Effector memory CD4-positive, alpha-beta T cell (primary cell): ENCODE data around the gene MT1B.

ENCODE experiments used
- DNase-seq, 3 donors: peaks; one replicate each; pipeline ENCODE4 v3.0.0-alpha.2; 2020
- H3K27ac ChIP-seq: 2 replicates; pipeline ENCODE4 v1.7.0; 2013; ENCODE audit warnings: mild to moderate bottlenecking, low read length, moderate library complexity; ENCODE audit not compliant: insufficient read depth, poor library complexity, severe bottlenecking
- H3K27me3 ChIP-seq: replicated peaks from 2 replicates; pipeline ENCODE4 v1.7.0; 2013; ENCODE audit warnings: mild to moderate bottlenecking, low read length; ENCODE audit not compliant: insufficient read depth, control insufficient read depth, poor library complexity, severe bottlenecking
- H3K36me3 ChIP-seq: 2 replicates; pipeline ENCODE4 v1.7.0; 2013; ENCODE audit warnings: mild to moderate bottlenecking, low read length, moderate library complexity; ENCODE audit not compliant: control insufficient read depth, insufficient read depth
- H3K4me1 ChIP-seq: 2 replicates; pipeline ENCODE4 v1.7.0; 2013; ENCODE audit warnings: low read length, mild to moderate bottlenecking; ENCODE audit not compliant: control insufficient read depth, insufficient read depth, poor library complexity, severe bottlenecking
- H3K4me3 ChIP-seq: 2 replicates; pipeline ENCODE4 v1.7.0; 2013; ENCODE audit warnings: low read length, low read depth, mild to moderate bottlenecking; ENCODE audit not compliant: insufficient read depth, poor library complexity, severe bottlenecking
- H3K9me3 ChIP-seq: 2 replicates; pipeline ENCODE4 v1.7.0; 2013; ENCODE audit warnings: mild to moderate bottlenecking, low read length, moderate library complexity; ENCODE audit not compliant: control insufficient read depth

Gene MT1B

GRCh38 chr16:56635441-56635967, 16.2 kb upstream of the MT1B start:
- H3K9me3 ChIP-seq = no peaks in the 10 kb centered on the region
- peaks cover 28% of the 10 kb centered on the region for H3K4me1 ChIP-seq
- no peak overlapping the region for H3K27ac ChIP-seq
- no peaks in the 10 kb centered on the region for H3K36me3 ChIP-seq
- H3K4me3 ChIP-seq = no peak overlapping the region
- H3K27me3 ChIP-seq = peaks cover 73% of the 10 kb centered on the region
- no peak for DNase-seq

DNA sequence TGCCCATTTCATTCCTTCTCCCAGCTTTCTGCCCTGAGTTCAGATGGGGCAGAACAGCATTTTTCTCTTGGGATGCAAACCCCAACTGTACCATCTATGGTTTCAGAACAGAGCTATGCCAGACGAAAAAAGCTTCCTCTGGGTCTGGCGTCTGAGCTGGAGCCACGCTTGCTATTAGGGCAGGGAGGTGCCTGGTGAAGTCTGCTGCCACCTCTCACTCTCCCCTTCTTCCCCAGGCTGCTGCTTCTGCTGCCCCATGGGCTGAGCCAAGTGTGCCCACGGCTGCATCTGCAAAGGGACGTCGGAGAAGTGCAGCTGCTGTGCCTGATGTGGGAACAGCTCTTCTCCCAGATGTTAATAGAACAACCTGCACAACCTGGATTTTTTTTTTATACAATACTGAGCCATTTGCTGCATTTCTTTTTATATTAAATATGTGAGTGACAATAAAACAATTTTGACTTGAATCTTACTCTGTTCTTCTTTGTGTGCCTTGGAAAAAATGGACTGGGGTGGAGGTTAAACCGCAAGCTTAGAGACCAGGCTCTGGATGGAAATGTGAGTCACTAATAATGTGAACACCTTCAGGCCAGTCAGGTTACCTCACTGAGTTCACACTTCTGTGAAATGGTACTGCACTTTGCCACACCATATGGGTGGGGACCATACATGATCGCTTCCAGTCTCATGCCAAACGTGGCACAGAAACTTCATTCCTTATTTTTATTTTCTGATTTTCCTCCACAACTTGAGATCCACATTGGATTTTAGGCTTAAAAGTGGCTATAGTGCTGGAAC, 14.9 kb upstream of the MT1B start:
- H3K9me3 ChIP-seq = no peaks in the 10 kb centered on the region
- H3K36me3 ChIP-seq = no peaks in the 10 kb centered on the region
- no peak overlapping the region for H3K27ac ChIP-seq
- no peak for DNase-seq
- H3K27me3 ChIP-seq = peaks cover 62% of the 10 kb centered on the region
- no peak overlapping the region for H3K4me3 ChIP-seq
- peaks cover 27% of the 10 kb centered on the region for H3K4me1 ChIP-seq

- no peaks in the 10 kb centered on the region for H3K9me3 ChIP-seq
- peak within 1 kb of the TSS; percentile 13 for H3K4me3 ChIP-seq
- H3K27me3 ChIP-seq = peaks cover 49% of the 10 kb centered on the region
- peaks cover 23% of the 10 kb centered on the region for H3K4me1 ChIP-seq
- H3K27ac ChIP-seq = no peak within 1 kb of the TSS
- no peak for DNase-seq
- no peaks in the 10 kb centered on the region for H3K36me3 ChIP-seq
Measured at GRCh38 chr16:56637814-56638750, 13.6 kb upstream of the MT1B start, which contains the start of gene MT1A. MT1A (plus strand) TSS chr16:56638666; CDS start chr16:56638739, 73 bp downstream.

GRCh38 chr16:56639045-56639444, 12.6 kb upstream of the MT1B start:
- Histone ChIP-seq H3K4me1 (peaks cover 33% of the 10 kb centered on the region), H3K9me3 (no peaks in the 10 kb centered on the region), H3K27me3 (peaks cover 42% of the 10 kb centered on the region), H3K36me3 (no peaks in the 10 kb centered on the region), H3K27ac (no peak overlapping the region), H3K4me3 (no peak overlapping the region)
- DNase-seq = no peak

GRCh38 chr16:56640076-56640475, 11.6 kb upstream of the MT1B start:
- H3K36me3 ChIP-seq = no peaks in the 10 kb centered on the region
- no peaks in the 10 kb centered on the region for H3K9me3 ChIP-seq
- peaks cover 30% of the 10 kb centered on the region for H3K4me1 ChIP-seq
- H3K27me3 ChIP-seq = peaks cover 32% of the 10 kb centered on the region
- no peak overlapping the region for H3K4me3 ChIP-seq
- no peak overlapping the region for H3K27ac ChIP-seq
- no peak for DNase-seq

DNA sequence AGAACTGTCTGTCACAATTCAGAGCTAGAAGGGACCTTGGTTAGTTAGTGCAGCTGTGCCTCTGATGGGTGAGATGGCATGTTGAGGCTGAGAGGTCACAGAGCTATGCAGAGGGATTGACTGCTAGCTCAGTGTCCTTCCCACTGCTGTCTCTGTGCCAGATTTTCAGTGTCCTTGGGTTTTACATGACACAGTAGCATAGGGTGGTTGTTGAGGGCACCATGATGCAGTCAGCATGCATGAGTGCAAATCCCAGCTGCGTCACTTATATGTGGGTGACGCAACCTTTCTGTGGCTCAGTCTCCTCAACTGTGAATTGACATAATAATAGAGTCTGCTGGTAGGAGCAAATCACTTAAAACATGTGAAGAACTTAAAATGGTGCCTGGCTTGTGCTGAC, 10.5 kb upstream of the MT1B start:
- no peak overlapping the region for H3K4me3 ChIP-seq
- DNase-seq = no peak
- no peaks in the 10 kb centered on the region for H3K36me3 ChIP-seq
- H3K27ac ChIP-seq = no peak overlapping the region
- H3K4me1 ChIP-seq = peaks cover 24% of the 10 kb centered on the region
- H3K27me3 ChIP-seq = peaks cover 21% of the 10 kb centered on the region
- H3K9me3 ChIP-seq = no peaks in the 10 kb centered on the region

DNA sequence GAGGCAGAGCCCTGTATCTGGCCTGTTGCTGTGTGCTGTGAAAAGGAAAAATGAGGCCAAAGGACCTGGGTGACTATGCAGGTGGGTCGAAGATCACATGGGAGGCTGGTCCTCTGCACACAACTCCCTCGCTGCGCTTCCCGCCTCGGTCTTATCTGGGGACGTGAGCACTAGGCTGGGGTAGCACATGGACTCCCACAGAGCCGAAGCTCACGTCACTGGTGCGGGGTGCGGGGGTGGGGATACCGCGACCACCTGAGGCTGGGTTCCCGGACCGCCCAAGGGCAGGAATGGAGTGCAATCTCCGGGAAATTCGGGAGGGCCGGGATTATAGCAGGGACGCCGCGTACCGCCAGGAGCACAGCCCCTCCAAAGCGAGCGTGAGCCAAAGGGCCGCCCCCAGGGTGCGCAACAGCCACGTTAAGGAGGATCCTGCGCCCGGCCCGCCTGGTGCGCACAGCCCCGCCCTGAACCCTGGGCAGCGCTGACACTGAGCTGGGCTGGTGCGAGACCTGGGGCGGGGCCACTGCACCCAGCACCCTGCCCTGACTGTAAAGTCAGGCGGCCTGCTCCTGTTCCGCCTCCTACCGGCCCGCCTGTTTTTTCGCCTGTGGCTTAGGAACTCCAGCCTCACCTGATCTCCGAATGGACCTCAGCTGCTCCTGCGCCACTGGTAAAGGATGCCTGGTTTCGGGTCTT, 8.5 kb upstream of the MT1B start:
- Histone ChIP-seq H3K4me1 (peaks cover 18% of the 10 kb centered on the region), H3K4me3 (peak overlapping the region; percentile 47), H3K9me3 (no peaks in the 10 kb centered on the region), H3K27me3 (peaks cover 9% of the 10 kb centered on the region), H3K36me3 (no peaks in the 10 kb centered on the region), H3K27ac (no peak overlapping the region)
- peak; percentile 51 to 59 (median 57) for DNase-seq

DNA sequence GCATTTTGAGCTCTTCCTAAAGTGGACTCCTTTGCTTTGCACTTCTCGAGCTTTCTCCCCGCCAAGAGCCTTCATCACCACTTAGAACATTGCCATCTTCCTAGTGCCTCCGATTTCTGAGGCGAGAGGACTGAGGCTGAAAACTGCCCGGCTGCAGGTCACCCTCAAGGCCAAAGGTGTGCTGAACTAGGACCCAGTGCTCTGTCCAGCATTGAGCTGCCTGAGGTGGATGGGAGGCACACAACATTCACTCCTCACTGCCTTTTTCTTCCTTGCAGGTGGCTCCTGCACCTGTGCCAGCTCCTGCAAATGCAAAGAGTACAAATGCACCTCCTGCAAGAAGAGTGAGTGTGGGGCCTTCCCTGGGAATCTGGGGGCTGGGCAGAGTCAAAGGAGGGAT, 7.9 kb upstream of the MT1B start:
- Histone ChIP-seq H3K4me1 (peaks cover 17% of the 10 kb centered on the region), H3K27ac (no peak overlapping the region), H3K4me3 (peak overlapping the region; percentile 47), H3K9me3 (no peaks in the 10 kb centered on the region), H3K27me3 (peaks cover 3% of the 10 kb centered on the region), H3K36me3 (no peaks in the 10 kb centered on the region)
- no peak for DNase-seq

GRCh38 chr16:56645311-56645710, 6.4 kb upstream of the MT1B start:
- peaks cover 17% of the 10 kb centered on the region for H3K4me1 ChIP-seq
- H3K27ac ChIP-seq = no peak overlapping the region
- H3K36me3 ChIP-seq = no peaks in the 10 kb centered on the region
- H3K27me3 ChIP-seq = peaks cover 4% of the 10 kb centered on the region
- no peak overlapping the region for H3K4me3 ChIP-seq
- no peak for DNase-seq
- no peaks in the 10 kb centered on the region for H3K9me3 ChIP-seq
